HEK293 (cell line): Measurements from ENCODE around the gene CDH11.
A peak's percentile ranks its signal among the peaks of the same experiment; 100 is the strongest.

Experiments
- CTCF ChIA-PET: fragments of 350-600 bp; formaldehyde crosslinking; extraction: SDS; loops from one replicate; lab custom pipeline; 2021; ENCODE audit warnings: antibody characterized with exemption; lab: Yijun Ruan, JAX
- POLR2A ChIA-PET: fragments of 300-600 bp; formaldehyde crosslinking; extraction: SDS; loops from one replicate; lab custom pipeline; 2020; ENCODE audit warnings: antibody characterized with exemption, inconsistent platforms; lab: Yijun Ruan, JAX
- H3K27ac ChIP-seq: fragments of 200-500 bp; sonication (Bioruptor generic); 2 replicates; pipeline ENCODE4 v1.5.1; 2014; ENCODE audit warnings: low read depth, low read length, control low read depth, inconsistent platforms; ENCODE audit errors: extremely low read depth
- H3K36me3 ChIP-seq, 2 experiments: fragments of 200-500 bp in 1 of 2; sonication (Bioruptor generic) in 1 of 2; 1 replicate in 1 of 2; 2 replicates in 1 of 2; pipeline ENCODE4 v1.5.1; 2014 to 2017; ENCODE audit warnings: inconsistent platforms in 2 of 2, low read length in 2 of 2; ENCODE audit not compliant: control insufficient read depth in 2 of 2, insufficient read depth in 1 of 2
- H3K4me1 ChIP-seq: fragments of 200-500 bp; sonication (Bioruptor generic); 2 replicates; pipeline ENCODE4 v1.5.1; 2014; ENCODE audit warnings: mild to moderate bottlenecking, low read length, inconsistent platforms; ENCODE audit not compliant: control insufficient read depth, insufficient read depth
- H3K4me3 ChIP-seq: 2 replicates; pipeline ENCODE4 v1.5.1; 2011; ENCODE audit warnings: low read depth, mild to moderate bottlenecking, control low read depth, low read length, moderate library complexity
- H3K9me3 ChIP-seq: fragments of 200-500 bp; sonication (Bioruptor generic); 2 replicates; pipeline ENCODE4 v1.5.1; 2014; ENCODE audit warnings: low read depth, low read length, inconsistent platforms; ENCODE audit not compliant: control insufficient read depth, insufficient read depth
- BCL11A ChIP-seq: fragments of 450-650 bp; formaldehyde crosslinking; IDR thresholded peaks from 2 replicates; pipeline ENCODE4 v1.5.1; 2016; ENCODE audit warnings: low read depth, missing biosample characterization, missing genetic modification characterization
- SCRT2 ChIP-seq: fragments of 450-650 bp; formaldehyde crosslinking; IDR thresholded peaks from 2 replicates; pipeline ENCODE4 v1.5.1; 2016; ENCODE audit warnings: missing biosample characterization, missing genetic modification characterization
- TRIM28 ChIP-seq: IDR thresholded peaks from 2 replicates; pipeline ENCODE4 v1.6.1; 2011; ENCODE audit warnings: low read length, control low read depth, borderline replicate concordance
- YY2 ChIP-seq: fragments of 450-650 bp; formaldehyde crosslinking; IDR thresholded peaks from 2 replicates; pipeline ENCODE4 v1.5.1; 2016; ENCODE audit warnings: missing biosample characterization, missing genetic modification characterization
- ZNF24 ChIP-seq: fragments of 450-650 bp; formaldehyde crosslinking; IDR thresholded peaks from 2 replicates; pipeline ENCODE4 v1.5.1; 2016; ENCODE audit warnings: missing biosample characterization, missing genetic modification characterization
- ZNF514 ChIP-seq: fragments of 450-650 bp; formaldehyde crosslinking; IDR thresholded peaks from 2 replicates; pipeline ENCODE4 v1.5.1; 2016; ENCODE audit warnings: missing biosample characterization, missing genetic modification characterization
- ZNF548 ChIP-seq: fragments of 450-650 bp; formaldehyde crosslinking; IDR thresholded peaks from 2 replicates; pipeline ENCODE4 v1.5.1; 2016; ENCODE audit warnings: missing biosample characterization, missing genetic modification characterization
- ZNF558 ChIP-seq: fragments of 450-650 bp; formaldehyde crosslinking; IDR thresholded peaks from 2 replicates; pipeline ENCODE4 v1.5.1; 2016; ENCODE audit warnings: missing biosample characterization, missing genetic modification characterization
- ZNF596 ChIP-seq: fragments of 450-650 bp; IDR thresholded peaks from 2 replicates; pipeline ENCODE4 v1.5.0; 2018; ENCODE audit warnings: missing biosample characterization, mild to moderate bottlenecking, missing genetic modification characterization, moderate library complexity
- ZNF654 ChIP-seq: fragments of 450-650 bp; formaldehyde crosslinking; IDR thresholded peaks from 2 replicates; pipeline ENCODE4 v1.5.1; 2016; ENCODE audit warnings: low read depth, missing biosample characterization, missing genetic modification characterization
- ZNF660 ChIP-seq: fragments of 450-650 bp; IDR thresholded peaks from 2 replicates; pipeline ENCODE4 v1.5.1; 2018; ENCODE audit warnings: missing biosample characterization, mild to moderate bottlenecking, missing genetic modification characterization
- ZNF768 ChIP-seq: fragments of 450-650 bp; formaldehyde crosslinking; IDR thresholded peaks from 2 replicates; pipeline ENCODE4 v1.5.1; 2018; ENCODE audit warnings: missing biosample characterization, mild to moderate bottlenecking, missing genetic modification characterization
- ZNF791 ChIP-seq: fragments of 450-650 bp; formaldehyde crosslinking; IDR thresholded peaks from 2 replicates; pipeline ENCODE4 v1.5.1; 2016; ENCODE audit warnings: missing biosample characterization, missing genetic modification characterization
- ZNF830 ChIP-seq: fragments of 450-650 bp; IDR thresholded peaks from 2 replicates; pipeline ENCODE4 v1.5.0; 2018; ENCODE audit warnings: missing biosample characterization, missing genetic modification characterization, low read depth, mild to moderate bottlenecking, moderate library complexity
- TF ChIP-seq, protein P1 (sequence below): fragments of 450-650 bp; formaldehyde crosslinking; IDR thresholded peaks from 2 replicates; pipeline ENCODE4 v1.5.1; 2016; ENCODE audit warnings: missing biosample characterization, missing genetic modification characterization
- TF ChIP-seq, protein P2 (sequence below): fragments of 450-650 bp; IDR thresholded peaks from 2 replicates; pipeline ENCODE4 v1.5.1; 2018; ENCODE audit warnings: missing biosample characterization, missing genetic modification characterization
- TF ChIP-seq, protein P3 (sequence below): fragments of 450-650 bp; formaldehyde crosslinking; IDR thresholded peaks from 2 replicates; pipeline ENCODE4 v1.5.1; 2017; ENCODE audit warnings: missing biosample characterization, missing genetic modification characterization
- TF ChIP-seq, protein P4 (sequence below): fragments of 450-650 bp; formaldehyde crosslinking; IDR thresholded peaks from 2 replicates; pipeline ENCODE4 v1.5.1; 2016; ENCODE audit warnings: missing biosample characterization, missing genetic modification characterization
- TF ChIP-seq, protein P5 (sequence below): fragments of 450-650 bp; formaldehyde crosslinking; IDR thresholded peaks from 2 replicates; pipeline ENCODE4 v1.5.1; 2016; ENCODE audit warnings: missing biosample characterization, missing genetic modification characterization

CDH11 gene

DNA sequence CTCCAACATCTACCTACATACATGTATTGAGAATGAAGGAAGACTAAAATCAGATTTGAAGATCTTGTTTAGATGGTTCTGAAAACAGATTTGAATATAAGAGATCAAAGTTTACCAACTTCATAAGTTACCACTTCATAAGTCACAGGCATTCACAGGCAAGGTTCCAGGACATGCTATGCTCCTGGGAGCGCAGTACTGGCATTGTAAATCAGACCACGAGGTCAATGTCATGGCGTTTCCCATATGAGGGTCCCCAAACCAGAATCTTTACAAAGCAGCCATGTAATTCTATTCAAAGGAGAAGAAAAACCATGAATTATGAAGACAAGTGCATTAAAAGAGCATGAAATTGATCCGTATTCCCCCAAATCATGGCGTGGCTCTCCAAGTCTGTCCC is 3.0 kb downstream of the CDH11 start (continued):
- TF ChIP-seq, protein P1, sequence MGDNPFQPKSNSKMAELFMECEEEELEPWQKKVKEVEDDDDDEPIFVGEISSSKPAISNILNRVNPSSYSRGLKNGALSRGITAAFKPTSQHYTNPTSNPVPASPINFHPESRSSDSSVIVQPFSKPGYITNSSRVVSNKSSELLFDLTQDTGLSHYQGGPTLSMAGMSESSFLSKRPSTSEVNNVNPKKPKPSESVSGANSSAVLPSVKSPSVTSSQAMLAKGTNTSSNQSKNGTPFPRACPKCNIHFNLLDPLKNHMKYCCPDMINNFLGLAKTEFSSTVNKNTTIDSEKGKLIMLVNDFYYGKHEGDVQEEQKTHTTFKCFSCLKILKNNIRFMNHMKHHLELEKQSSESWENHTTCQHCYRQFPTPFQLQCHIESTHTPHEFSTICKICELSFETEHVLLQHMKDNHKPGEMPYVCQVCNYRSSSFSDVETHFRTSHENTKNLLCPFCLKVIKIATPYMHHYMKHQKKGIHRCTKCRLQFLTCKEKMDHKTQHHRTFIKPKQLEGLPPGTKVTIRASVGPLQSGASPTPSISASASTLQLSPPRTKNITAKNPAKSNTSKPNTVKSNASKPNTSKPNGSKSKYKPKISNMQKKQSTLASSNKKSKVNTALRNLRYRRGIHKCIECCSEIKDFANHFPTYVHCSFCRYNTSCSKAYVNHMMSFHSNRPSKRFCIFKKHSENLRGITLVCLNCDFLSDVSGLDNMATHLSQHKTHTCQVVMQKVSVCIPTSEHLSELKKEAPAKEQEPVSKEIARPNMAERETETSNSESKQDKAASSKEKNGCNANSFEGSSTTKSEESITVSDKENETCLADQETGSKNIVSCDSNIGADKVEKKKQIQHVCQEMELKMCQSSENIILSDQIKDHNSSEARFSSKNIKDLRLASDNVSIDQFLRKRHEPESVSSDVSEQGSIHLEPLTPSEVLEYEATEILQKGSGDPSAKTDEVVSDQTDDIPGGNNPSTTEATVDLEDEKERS (tag by site-specific recombination) = no peak
- TF ChIP-seq ZNF514 (tag by site-specific recombination) (no peak), ZNF791 (tag by site-specific recombination) (no peak), BCL11A (no peak), ZNF558 (tag by site-specific recombination) (no peak)
- TF ChIP-seq, protein P2, sequence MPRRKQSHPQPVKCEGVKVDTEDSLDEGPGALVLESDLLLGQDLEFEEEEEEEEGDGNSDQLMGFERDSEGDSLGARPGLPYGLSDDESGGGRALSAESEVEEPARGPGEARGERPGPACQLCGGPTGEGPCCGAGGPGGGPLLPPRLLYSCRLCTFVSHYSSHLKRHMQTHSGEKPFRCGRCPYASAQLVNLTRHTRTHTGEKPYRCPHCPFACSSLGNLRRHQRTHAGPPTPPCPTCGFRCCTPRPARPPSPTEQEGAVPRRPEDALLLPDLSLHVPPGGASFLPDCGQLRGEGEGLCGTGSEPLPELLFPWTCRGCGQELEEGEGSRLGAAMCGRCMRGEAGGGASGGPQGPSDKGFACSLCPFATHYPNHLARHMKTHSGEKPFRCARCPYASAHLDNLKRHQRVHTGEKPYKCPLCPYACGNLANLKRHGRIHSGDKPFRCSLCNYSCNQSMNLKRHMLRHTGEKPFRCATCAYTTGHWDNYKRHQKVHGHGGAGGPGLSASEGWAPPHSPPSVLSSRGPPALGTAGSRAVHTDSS (tag by site-specific recombination) = no peak

DNA sequence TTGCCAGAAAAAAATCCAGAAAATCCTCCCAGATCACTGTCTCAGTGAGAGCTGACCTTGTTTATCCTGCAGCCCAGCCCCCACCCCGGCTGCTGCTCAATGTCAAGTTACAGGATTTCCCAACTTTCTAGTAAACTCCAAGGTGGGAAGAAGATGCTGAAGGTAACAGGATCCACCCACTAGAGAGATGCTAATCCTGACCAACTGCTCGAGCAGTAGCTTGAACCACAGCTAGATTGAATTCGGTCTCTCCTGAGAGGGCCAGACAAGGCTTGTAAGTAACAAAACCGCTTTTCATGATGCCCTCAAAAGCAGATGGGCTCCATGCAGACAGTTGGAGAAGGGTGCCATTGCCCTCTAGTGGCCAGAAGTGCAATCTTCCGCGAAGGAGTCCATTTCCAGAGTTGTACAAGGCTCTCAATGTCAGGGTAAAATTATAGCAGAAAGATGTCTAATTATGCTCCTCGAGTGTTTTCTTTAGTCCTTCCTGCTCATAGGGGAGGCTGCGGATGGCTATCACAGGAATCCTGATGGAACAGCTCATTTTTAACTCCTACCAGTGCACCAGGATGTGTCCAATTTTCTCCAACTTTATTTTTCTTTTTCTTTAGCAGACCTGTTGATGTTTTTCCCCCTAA is 3.9 kb downstream of the CDH11 start:
- peaks cover 15% of the 10 kb centered on the region for H3K4me1 ChIP-seq
- H3K27ac ChIP-seq = no peak overlapping the region
- H3K9me3 ChIP-seq = no peaks in the 10 kb centered on the region
- H3K36me3 ChIP-seq = no peaks in the 10 kb centered on the region
- POLR2A ChIA-PET = no interaction called here
- TF ChIP-seq ZNF768 (tag by site-specific recombination) (no peak), SCRT2 (tag by site-specific recombination) (peak; percentile 44), ZNF548 (tag by site-specific recombination) (no peak), ZNF830 (no peak), ZNF596 (no peak), YY2 (tag by site-specific recombination) (no peak), ZNF660 (tag by site-specific recombination) (peak; percentile 83), ZNF654 (tag by site-specific recombination) (peak; percentile 74), TRIM28 (peak; percentile 88), ZNF24 (tag by site-specific recombination) (no peak)
- TF ChIP-seq, protein P3, sequence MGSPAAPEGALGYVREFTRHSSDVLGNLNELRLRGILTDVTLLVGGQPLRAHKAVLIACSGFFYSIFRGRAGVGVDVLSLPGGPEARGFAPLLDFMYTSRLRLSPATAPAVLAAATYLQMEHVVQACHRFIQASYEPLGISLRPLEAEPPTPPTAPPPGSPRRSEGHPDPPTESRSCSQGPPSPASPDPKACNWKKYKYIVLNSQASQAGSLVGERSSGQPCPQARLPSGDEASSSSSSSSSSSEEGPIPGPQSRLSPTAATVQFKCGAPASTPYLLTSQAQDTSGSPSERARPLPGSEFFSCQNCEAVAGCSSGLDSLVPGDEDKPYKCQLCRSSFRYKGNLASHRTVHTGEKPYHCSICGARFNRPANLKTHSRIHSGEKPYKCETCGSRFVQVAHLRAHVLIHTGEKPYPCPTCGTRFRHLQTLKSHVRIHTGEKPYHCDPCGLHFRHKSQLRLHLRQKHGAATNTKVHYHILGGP = no peak
- TF ChIP-seq, protein P4, sequence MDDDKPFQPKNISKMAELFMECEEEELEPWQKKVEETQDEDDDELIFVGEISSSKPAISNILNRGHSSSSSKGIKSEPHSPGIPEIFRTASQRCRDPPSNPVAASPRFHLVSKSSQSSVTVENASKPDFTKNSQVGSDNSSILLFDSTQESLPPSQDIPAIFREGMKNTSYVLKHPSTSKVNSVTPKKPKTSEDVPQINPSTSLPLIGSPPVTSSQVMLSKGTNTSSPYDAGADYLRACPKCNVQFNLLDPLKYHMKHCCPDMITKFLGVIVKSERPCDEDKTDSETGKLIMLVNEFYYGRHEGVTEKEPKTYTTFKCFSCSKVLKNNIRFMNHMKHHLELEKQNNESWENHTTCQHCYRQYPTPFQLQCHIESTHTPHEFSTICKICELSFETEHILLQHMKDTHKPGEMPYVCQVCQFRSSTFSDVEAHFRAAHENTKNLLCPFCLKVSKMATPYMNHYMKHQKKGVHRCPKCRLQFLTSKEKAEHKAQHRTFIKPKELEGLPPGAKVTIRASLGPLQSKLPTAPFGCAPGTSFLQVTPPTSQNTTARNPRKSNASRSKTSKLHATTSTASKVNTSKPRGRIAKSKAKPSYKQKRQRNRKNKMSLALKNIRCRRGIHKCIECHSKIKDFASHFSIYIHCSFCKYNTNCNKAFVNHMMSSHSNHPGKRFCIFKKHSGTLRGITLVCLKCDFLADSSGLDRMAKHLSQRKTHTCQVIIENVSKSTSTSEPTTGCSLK (tag by site-specific recombination) = no peak
- TF ChIP-seq, protein P5, sequence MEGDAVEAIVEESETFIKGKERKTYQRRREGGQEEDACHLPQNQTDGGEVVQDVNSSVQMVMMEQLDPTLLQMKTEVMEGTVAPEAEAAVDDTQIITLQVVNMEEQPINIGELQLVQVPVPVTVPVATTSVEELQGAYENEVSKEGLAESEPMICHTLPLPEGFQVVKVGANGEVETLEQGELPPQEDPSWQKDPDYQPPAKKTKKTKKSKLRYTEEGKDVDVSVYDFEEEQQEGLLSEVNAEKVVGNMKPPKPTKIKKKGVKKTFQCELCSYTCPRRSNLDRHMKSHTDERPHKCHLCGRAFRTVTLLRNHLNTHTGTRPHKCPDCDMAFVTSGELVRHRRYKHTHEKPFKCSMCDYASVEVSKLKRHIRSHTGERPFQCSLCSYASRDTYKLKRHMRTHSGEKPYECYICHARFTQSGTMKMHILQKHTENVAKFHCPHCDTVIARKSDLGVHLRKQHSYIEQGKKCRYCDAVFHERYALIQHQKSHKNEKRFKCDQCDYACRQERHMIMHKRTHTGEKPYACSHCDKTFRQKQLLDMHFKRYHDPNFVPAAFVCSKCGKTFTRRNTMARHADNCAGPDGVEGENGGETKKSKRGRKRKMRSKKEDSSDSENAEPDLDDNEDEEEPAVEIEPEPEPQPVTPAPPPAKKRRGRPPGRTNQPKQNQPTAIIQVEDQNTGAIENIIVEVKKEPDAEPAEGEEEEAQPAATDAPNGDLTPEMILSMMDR = peak; percentile 51; the same call in 1 of the 2 replicates
- CTCF ChIA-PET = interaction anchor here (0.7 to 1.5 kb wide), 10 partner anchors 10 to 1065 kb away, joined by 3 to 5 read pairs (median 3); no protein-coding TSS in a partner anchor
- no peak overlapping the region for H3K4me3 ChIP-seq
